ENCODE data around the gene IRF3.

Gene IRF3

GRCh38 chr19:49667473-49667872, 1.8 kb upstream of the IRF3 start:
- no peak for DNase-seq

GRCh38 chr19:49666120-49666444, 425 bp upstream of the IRF3 start:
- no peak for DNase-seq

- DNase-seq = no peak
Observed at GRCh38 chr19:49665036-49665350, 664 bp downstream of the IRF3 start.

GRCh38 chr19:49664171-49665035, 1.3 kb downstream of the IRF3 start:
- peak; percentile 90 for DNase-seq

- no peak for DNase-seq
Observed at GRCh38 chr19:49663224-49663623, 2.4 kb downstream of the IRF3 start.

GRCh38 chr19:49662011-49662410, 3.6 kb downstream of the IRF3 start:
- DNase-seq = no peak

GRCh38 chr19:49660338-49660961, 5.2 kb downstream of the IRF3 start:
- no peak for DNase-seq

- DNase-seq = no peak
Observed at GRCh38 chr19:49658566-49659442, 6.9 kb downstream of the IRF3 start.

- DNase-seq = no peak
Observed at GRCh38 chr19:49658139-49658517, 7.5 kb downstream of the IRF3 start.

- DNase-seq = no peak
Observed at GRCh38 chr19:49657493-49658138, 8.0 kb downstream of the IRF3 start.

GRCh38 chr19:49656456-49657109, 9.1 kb downstream of the IRF3 start:
- no peak for DNase-seq

- no peak for DNase-seq
Observed at GRCh38 chr19:49655570-49656455, 9.8 kb downstream of the IRF3 start.

GRCh38 chr19:49654581-49654980, 11.1 kb downstream of the IRF3 start:
- DNase-seq = no peak

GRCh38 chr19:49653466-49653806, 12.2 kb downstream of the IRF3 start:
- DNase-seq = no peak

- DNase-seq = no peak
Observed at GRCh38 chr19:49652551-49653465, 12.8 kb downstream of the IRF3 start.

GRCh38 chr19:49651820-49652550, 13.7 kb downstream of the IRF3 start:
- DNase-seq = no peak

GRCh38 chr19:49651029-49651819, 14.4 kb downstream of the IRF3 start:
- DNase-seq = no peak

GRCh38 chr19:49646586-49646985, 19.1 kb downstream of the IRF3 start:
- DNase-seq = no peak

- no peak for DNase-seq
Observed at GRCh38 chr19:49645995-49646394, 19.7 kb downstream of the IRF3 start.
